Measurements from ENCODE around the gene ICAM1.

- no peak for TF ChIP-seq TCF12 (IDR thresholded peaks at IDR 0.05; ENCODE audit: low read depth, low read length)
- TF ChIP-seq CTCF (IDR thresholded peaks at IDR 0.05 in 2 of 3, conservative IDR thresholded peaks at IDR 0.05 in 1 of 3; ENCODE audit: control insufficient read depth in 2 of 3, extremely low read depth in 1 of 3, insufficient read depth in 1 of 3, low read depth in 3 of 3, low read length in 3 of 3) = no peak
- no peak for TF ChIP-seq SIX5 (IDR thresholded peaks at IDR 0.05; ENCODE audit: low read depth, low read length, severe bottlenecking)
- no peak for TF ChIP-seq KDM1A (IDR thresholded peaks at IDR 0.05; ENCODE audit: borderline replicate concordance)
- TF ChIP-seq, protein P1, sequence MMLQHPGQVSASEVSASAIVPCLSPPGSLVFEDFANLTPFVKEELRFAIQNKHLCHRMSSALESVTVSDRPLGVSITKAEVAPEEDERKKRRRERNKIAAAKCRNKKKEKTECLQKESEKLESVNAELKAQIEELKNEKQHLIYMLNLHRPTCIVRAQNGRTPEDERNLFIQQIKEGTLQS (IDR thresholded peaks at IDR 0.05; ENCODE audit: borderline replicate concordance, extremely low read depth, low read depth, low read length) = no peak
Measured at GRCh38 chr19:10321417-10321797, 50.5 kb downstream of the ICAM1 start.

Measured in GM12878 (cell line).